Nephron progenitor cell (in vitro differentiated cells): ENCODE data around the gene CLIP1.

ENCODE experiments used
- DNase-seq: peaks from one replicate; pipeline ENCODE4 v3.0.0; 2021
- H3K27ac Mint-ChIP-seq: 2 replicates; pipeline ENCODE4 v1.8.0; 2021; ENCODE audit warnings: mild to moderate bottlenecking, moderate library complexity, mixed read lengths
- H3K27me3 Mint-ChIP-seq: 2 replicates; pipeline ENCODE4 v1.8.0; 2021; ENCODE audit warnings: mild to moderate bottlenecking, low read depth, mixed read lengths; ENCODE audit not compliant: poor library complexity
- H3K36me3 Mint-ChIP-seq: 2 replicates; pipeline ENCODE4 v1.8.0; 2021; ENCODE audit warnings: low read depth, mixed read lengths
- H3K4me1 Mint-ChIP-seq: 2 replicates; pipeline ENCODE4 v1.8.0; 2021; ENCODE audit warnings: mixed read lengths
- H3K4me3 Mint-ChIP-seq: 2 replicates; pipeline ENCODE4 v1.8.0; 2021; ENCODE audit warnings: mild to moderate bottlenecking, moderate library complexity, mixed read lengths
- H3K9me3 Mint-ChIP-seq: 2 replicates; pipeline ENCODE4 v1.8.0; 2021; ENCODE audit warnings: mild to moderate bottlenecking, moderate library complexity, mixed read lengths
- TF ChIP-seq, protein P1 (sequence below): fragments of 200-600 bp; sonication (generic); IDR thresholded peaks from 2 replicates; pipeline ENCODE4 v1.5.0; 2021; ENCODE audit warnings: antibody characterized with exemption

Gene CLIP1

DNA sequence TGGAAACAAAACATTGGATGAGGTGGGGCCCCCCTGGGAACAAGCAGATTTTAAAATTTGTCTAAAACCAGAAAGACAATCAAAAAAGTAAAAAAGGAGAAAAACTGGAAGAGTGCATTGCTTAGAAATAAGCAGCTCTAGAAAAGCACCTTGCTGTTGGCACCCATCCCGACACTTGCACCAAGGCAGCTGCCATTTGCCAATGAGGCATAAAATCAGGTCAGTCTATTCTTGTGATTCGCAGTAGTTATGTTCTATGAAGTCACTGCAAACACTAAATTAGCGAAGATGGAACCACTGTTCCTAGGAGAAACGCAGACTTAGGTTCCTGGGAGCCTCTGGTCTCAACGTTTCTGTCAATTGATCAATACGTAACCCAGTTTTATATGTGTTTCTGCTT lies 172.4 kb downstream of the CLIP1 start:
- TF ChIP-seq, protein P1, sequence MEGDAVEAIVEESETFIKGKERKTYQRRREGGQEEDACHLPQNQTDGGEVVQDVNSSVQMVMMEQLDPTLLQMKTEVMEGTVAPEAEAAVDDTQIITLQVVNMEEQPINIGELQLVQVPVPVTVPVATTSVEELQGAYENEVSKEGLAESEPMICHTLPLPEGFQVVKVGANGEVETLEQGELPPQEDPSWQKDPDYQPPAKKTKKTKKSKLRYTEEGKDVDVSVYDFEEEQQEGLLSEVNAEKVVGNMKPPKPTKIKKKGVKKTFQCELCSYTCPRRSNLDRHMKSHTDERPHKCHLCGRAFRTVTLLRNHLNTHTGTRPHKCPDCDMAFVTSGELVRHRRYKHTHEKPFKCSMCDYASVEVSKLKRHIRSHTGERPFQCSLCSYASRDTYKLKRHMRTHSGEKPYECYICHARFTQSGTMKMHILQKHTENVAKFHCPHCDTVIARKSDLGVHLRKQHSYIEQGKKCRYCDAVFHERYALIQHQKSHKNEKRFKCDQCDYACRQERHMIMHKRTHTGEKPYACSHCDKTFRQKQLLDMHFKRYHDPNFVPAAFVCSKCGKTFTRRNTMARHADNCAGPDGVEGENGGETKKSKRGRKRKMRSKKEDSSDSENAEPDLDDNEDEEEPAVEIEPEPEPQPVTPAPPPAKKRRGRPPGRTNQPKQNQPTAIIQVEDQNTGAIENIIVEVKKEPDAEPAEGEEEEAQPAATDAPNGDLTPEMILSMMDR = no peak
- no peak for DNase-seq
- Mint-ChIP-seq H3K4me1 (no peaks in the 10 kb centered on the region), H3K27ac (no peak overlapping the region), H3K9me3 (no peaks in the 10 kb centered on the region), H3K27me3 (peaks cover 3% of the 10 kb centered on the region), H3K36me3 (peaks cover 20% of the 10 kb centered on the region), H3K4me3 (no peak overlapping the region)

DNA sequence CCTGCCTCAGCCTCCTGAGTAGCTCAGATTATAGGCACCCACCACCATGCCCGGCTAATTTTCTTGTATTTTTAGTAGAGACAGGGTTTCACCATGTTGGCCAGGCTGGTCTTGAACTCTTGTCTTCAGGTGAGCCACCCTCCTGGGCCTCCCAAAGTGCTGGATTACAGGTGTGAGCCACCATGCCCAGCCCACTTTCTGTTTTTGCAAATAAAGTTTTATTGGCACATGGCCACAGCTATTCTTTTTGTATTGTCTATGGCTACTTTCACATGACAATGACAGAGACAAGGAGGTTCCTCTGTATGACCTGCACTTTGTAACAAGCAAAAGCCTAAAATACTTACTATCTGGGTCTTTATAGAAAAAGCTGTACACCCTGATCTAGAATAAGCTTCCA lies 176.9 kb downstream of the CLIP1 start:
- no peak overlapping the region for H3K4me3 Mint-ChIP-seq

DNA sequence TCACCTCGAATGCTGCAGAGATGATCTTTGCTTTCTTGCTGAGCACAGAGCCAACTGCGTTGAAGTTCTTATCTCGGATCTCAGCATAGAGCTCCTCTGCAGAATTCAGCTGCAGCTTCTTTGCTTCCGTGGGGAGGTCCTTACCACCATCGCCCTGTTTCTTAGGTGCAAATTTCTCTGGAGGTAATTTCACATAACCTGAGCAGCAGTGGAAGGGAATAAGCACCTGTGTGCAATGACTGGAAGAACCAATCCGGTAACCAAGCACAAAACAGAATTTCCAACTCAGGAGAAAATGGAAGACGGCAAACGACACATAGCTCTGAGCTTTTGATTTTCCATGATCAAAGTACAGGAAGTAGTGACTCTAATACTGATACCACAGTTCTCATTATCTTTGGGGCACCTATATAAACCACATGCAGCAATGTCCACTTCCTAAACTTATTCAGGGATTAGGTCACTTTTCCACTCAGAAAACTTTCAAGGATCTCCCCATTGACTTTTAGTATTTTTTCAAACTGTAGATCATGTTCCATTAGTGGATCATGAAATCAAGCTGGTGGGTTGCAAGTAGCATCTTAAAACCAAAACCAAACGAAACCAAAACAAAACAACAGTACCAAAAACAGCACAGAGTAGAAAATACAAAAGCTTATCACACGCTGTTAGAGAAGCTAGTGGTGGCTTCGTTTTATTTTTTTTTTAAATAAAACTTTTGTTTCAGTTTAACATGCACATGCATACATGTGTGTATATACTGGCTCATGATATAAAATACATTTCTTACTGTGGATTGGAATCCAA lies 177.7 kb downstream of the CLIP1 start:
- no peaks in the 10 kb centered on the region for H3K9me3 Mint-ChIP-seq
- peak overlapping the region; percentile 86 for H3K27ac Mint-ChIP-seq
- no peak for DNase-seq
- TF ChIP-seq, protein P1 = no peak
- no peak overlapping the region for H3K4me3 Mint-ChIP-seq
- H3K27me3 Mint-ChIP-seq = peaks cover 3% of the 10 kb centered on the region
- H3K36me3 Mint-ChIP-seq = peaks cover 35% of the 10 kb centered on the region
- H3K4me1 Mint-ChIP-seq = no peaks in the 10 kb centered on the region

More for the DNA sequence above, 176.9 kb downstream of the CLIP1 start:
- H3K27ac Mint-ChIP-seq = no peak overlapping the region
- DNase-seq = no peak
- no peaks in the 10 kb centered on the region for H3K4me1 Mint-ChIP-seq
- peaks cover 30% of the 10 kb centered on the region for H3K36me3 Mint-ChIP-seq
- H3K9me3 Mint-ChIP-seq = no peaks in the 10 kb centered on the region
- peaks cover 2% of the 10 kb centered on the region for H3K27me3 Mint-ChIP-seq
- TF ChIP-seq, protein P1 = no peak

DNA sequence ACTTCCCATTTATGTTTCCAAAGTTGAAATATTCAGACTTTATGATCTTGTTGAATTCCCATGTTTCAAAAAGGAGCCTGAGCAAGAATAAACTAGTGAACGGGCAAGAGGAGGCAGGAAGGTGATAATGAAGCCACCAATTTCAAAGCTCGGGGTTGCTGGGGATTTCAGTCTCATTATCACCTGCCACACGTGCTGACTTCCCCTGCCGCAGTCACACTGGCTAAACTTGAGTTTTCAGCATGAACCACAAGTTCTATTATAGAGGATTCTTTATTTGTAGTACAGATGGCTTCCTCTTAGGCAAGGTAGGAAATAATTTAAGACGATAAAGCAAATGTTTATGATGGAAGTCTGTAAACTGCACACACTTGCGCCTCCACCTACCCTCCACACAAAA lies 178.5 kb downstream of the CLIP1 start:
- Mint-ChIP-seq H3K27ac (peak overlapping the region; percentile 36), H3K9me3 (no peaks in the 10 kb centered on the region), H3K27me3 (peaks cover 3% of the 10 kb centered on the region), H3K36me3 (peaks cover 38% of the 10 kb centered on the region), H3K4me1 (no peaks in the 10 kb centered on the region), H3K4me3 (no peak overlapping the region)
- TF ChIP-seq, protein P1 = no peak
- DNase-seq = no peak

DNA sequence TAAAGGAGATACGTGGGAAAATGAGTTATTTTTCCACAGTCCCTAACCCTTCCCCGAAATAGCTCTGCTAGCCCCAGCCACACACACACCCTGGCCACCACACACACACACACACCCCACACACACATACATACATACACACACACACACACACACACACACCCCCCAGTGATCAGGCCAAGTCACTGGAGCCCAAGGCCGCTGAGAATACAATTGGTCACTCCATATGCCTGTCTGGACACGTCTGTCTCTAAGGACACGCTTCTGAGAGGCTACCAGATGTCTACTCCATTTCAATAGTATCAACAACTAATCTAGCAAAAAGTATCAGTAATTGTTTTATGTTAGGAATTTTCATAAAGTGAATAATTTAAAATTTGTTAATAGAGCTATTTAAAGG lies 183.6 kb downstream of the CLIP1 start:
- no peak for DNase-seq
- peaks cover 3% of the 10 kb centered on the region for H3K27me3 Mint-ChIP-seq
- peaks cover 50% of the 10 kb centered on the region for H3K36me3 Mint-ChIP-seq
- no peaks in the 10 kb centered on the region for H3K9me3 Mint-ChIP-seq
- H3K4me1 Mint-ChIP-seq = no peaks in the 10 kb centered on the region
- peak overlapping the region; percentile 47 for H3K27ac Mint-ChIP-seq
- TF ChIP-seq, protein P1 = no peak
- H3K4me3 Mint-ChIP-seq = no peak overlapping the region

DNA sequence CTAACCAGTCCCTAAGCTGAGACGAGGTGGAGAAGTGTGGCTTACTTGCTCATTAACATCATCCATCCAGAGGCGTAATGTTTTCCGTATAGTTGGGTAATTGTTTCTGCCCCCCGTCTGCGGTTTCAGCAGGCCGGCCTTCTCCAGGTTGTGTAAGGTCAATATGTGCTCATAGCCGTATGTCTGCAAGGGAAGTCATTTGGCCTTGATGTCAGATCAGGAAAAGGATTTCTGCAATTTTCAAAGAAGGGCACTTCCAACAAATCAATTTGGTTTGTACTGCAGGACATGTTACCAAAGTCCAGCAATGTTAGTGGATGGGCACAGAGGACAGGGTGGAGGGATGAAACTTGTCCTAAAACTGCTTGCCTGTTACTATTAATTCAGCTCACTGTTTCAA lies 186.7 kb downstream of the CLIP1 start:
- H3K27ac Mint-ChIP-seq = no peak overlapping the region
- DNase-seq = no peak
- no peaks in the 10 kb centered on the region for H3K4me1 Mint-ChIP-seq
- peaks cover 6% of the 10 kb centered on the region for H3K27me3 Mint-ChIP-seq
- no peak overlapping the region for H3K4me3 Mint-ChIP-seq
- no peaks in the 10 kb centered on the region for H3K9me3 Mint-ChIP-seq
- TF ChIP-seq, protein P1 = no peak
- peaks cover 40% of the 10 kb centered on the region for H3K36me3 Mint-ChIP-seq
